Ammon's horn (tissue), 1 donor: ENCODE measurements around the gene GAPDHS.

Experiments
- DNase-seq: peaks from one replicate; pipeline ENCODE4 v3.0.0-alpha.2; 2016; ENCODE audit warnings: low spot score

Gene GAPDHS

DNA sequence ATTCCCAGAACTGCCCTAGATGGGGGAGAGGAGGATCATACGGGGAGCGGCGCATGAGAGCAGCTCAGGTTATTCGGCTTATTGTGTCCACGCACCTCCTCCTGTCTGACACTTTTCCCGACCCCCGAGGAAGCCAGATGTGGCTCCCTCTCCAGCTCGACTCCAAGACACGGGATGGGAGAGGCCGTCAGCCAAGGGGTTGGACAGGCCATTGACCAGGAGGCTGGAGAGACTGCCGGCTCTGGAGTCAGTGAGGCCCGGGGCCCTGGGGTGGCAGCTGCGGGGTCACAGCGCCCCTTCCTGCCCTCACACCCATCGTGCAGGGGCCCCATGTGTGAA is 22.7 kb upstream of the GAPDHS start:
- no peak for DNase-seq

DNA sequence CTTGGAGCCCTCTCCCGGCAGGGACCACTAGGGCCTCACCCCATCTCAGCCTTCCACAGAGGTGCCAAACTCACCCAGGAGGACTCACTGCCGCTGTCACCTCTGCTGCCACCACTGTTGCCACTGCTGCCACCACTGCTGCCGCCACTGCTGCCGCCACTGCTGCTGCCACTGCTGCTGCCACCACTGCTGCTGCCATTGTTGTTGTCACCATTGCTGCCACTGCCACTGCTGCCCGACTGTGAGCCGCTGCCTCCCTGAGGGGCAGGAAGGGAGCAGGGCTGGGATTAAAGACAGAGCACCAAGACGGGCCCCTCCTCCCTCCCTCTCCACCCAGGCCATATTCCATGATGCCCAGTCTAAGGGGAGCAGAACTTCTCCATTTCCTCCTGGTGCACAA is 21.9 kb upstream of the GAPDHS start:
- no peak for DNase-seq

- DNase-seq, result no peak
Observed at GRCh38 chr19:35512831-35513627, 20.2 kb upstream of the GAPDHS start.

DNA sequence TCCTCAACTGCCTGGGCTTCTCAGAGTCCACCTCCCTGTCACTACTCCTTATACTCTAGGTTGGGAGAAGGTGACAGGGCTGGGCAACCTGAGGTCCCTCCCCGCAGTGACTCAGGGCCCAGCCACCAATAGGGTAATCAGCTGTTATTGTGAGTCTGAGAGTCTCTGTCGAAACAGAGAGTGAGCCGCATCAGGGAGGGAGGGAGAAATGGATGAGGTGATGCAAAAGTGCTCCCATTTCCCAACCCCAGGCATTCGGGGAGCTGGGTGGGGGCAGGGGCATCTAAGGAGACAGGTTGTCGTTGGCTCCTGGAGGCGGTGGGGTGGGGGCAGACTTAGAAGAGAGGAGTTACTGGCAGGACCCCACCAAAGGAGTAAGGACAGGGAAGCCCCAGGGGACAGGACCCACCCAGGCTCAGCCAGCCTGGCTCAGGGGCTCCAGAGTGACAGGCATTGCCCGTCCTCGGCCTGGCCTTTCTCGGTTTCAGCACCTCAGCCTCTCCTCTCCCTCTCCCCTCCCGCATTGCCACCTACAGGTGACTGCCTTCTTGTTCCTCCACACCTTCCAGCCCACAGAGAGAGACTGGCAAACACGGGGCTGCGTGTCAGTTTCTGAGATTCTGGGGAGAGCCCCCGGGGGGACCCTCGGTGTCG is 19.5 kb upstream of the GAPDHS start, which contains the start of gene DMKN:
DMKN (minus strand) TSS at position 22 of the 654 bp plus-strand sequence. CDS start 174 bp downstream, outside the sequence.
- DNase-seq, result no peak

- DNase-seq, result no peak
Observed at GRCh38 chr19:35514282-35514809, 18.9 kb upstream of the GAPDHS start.

DNA sequence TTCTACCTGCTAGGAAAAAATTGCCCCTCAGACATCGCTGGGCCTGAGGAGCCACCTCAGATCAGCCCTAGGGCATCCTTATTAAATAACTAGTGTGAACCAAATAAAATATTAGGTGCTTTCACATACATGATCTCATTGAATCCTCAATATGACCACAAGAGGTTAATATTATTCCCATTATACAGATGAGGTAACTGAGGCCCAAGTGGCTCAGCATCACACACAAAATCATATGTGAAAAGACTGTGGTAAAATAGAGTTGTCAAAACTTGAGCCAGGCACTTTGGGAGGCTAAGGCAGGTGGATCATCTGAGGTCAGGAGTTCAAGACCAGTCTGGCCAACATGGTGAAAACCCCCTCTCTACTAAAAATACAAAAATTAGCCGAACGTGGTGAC is 16.9 kb upstream of the GAPDHS start:
- no peak for DNase-seq

GRCh38 chr19:35517342-35517741 is 15.9 kb upstream of the GAPDHS start:
- no peak for DNase-seq

DNA sequence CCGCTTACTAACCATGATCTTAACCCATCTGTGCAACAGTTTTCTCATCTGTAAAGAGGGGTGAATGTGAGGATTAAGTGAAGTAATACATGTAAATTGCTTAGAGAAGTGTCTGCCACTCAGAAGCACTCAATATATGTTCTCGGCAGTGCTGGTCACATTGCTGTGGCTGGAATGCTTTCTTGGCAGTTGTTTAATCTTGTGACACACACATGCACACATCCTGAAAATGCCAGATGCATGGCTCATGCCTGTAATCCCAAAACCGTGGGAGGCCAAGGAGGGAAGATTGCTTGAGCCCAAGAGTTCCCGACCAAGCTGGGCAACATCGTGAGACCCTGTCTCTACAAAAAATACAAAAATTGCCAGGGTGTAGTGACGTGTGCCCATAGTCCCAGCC is 14.9 kb upstream of the GAPDHS start:
- no peak for DNase-seq

DNA sequence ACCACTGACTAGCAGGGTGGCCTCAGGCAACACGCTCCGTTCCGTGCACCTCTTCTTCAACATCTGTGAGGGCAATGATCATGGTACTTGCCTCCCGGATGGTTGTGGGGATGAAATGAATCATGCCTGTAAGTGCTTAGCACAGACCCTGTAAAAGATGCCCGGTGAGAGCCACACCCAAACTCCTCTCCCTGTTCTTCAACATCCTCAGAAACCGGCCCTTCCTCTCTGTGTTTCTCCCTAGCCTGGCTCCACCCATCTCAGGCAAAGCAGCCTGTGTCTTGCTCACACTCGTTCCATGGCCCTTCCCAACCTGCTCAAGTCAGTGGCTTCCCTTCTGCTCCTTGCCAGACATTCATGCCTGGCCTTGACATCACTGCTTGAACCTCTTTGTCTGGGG is 14.0 kb upstream of the GAPDHS start:
- no peak for DNase-seq

DNA sequence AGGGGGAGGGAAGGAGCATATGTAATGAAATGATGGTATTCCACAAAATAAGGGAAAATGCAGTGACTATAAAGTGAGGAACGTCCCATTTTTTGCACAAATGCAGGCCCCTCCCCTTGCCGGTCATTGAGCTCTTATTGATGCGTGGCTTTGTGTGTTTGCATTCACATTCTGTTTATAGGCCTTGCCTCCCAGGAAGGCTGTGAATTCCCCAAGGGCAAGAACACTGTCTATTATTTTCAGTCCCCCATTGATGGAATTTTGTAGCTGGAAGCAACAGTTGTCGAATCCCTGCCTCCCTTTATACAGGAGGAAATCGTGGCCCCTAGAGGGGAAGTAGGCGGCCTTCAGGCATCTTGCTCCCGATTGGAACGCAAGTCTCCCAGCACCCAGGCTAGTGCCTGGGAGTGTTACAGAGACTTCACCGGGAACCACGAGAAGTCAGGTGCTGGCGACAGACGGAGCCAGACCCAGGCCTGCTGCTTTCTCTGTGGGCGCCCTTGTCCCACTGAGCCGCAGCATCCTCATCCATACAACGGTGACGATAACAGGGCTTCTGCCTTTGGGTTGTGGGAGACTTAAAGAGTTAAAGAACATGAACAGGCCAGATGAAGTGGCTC is 12.0 kb upstream of the GAPDHS start:
- no peak for DNase-seq

GRCh38 chr19:35522745-35523327 is 10.4 kb upstream of the GAPDHS start:
- DNase-seq, result no peak

GRCh38 chr19:35524181-35524837 is 8.9 kb upstream of the GAPDHS start:
- no peak for DNase-seq

DNA sequence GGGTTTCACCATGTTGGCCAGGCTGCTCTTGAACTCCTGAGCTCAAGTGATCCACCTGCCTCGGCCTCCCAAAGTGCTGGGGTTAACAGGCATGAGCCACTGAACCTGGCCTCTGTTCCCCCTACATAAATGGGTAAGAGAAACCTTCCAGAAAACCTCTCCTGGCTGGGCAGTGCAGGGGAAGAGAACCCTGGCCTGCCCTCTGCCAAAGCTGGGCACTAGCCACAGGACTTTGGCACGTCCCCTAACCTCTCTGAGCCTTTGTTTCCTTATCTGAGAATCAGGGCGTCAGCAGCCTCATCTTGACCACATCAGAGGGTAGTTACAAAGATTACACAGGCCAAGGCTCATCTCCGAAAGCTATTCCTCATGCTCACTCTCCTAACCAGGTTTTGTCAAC is 7.4 kb upstream of the GAPDHS start:
- DNase-seq, result no peak

DNA sequence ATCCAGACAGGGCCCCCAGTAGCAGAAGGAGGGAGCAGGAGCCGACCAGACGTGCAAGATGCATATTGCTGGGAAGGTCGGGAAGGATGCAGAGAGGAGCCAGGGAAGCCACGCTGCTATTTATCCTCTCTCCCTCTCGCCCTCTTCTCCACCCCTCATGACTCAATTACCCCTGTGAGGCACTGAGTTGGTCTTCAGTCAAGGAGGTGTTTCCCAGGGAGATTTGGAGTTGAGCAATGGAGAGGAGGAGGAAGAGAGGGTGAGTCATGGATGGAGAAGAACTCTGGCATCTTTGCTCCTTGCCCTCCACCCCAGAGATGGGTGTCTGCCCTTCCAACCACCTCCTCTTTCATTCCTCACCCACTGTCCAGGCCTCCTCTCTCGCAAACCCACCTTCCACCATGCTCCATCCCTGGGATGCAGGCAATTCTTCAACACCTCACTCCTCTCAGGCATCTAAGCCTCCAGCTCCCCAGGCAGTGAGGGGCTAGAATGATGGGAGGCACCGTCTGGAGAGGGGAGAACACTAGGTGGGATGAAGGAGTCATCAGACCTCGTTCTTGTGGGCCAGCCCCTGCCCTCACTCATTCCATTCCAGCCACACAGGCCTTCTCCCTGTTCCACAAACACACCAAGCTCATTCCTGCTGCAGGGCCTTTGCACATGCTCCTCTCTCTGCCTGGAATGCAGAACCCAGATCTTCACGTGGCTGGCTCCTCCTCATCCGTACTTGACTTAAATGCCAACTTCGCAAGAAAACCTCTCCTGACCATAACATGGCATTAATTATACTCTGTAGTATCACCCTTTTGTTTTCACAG is 4.8 kb upstream of the GAPDHS start, which contains the start of gene SBSN:
SBSN (minus strand) TSS at position 94 of the 821 bp plus-strand sequence; CDS start at position 64, 30 bp downstream.
- DNase-seq, result no peak

DNA sequence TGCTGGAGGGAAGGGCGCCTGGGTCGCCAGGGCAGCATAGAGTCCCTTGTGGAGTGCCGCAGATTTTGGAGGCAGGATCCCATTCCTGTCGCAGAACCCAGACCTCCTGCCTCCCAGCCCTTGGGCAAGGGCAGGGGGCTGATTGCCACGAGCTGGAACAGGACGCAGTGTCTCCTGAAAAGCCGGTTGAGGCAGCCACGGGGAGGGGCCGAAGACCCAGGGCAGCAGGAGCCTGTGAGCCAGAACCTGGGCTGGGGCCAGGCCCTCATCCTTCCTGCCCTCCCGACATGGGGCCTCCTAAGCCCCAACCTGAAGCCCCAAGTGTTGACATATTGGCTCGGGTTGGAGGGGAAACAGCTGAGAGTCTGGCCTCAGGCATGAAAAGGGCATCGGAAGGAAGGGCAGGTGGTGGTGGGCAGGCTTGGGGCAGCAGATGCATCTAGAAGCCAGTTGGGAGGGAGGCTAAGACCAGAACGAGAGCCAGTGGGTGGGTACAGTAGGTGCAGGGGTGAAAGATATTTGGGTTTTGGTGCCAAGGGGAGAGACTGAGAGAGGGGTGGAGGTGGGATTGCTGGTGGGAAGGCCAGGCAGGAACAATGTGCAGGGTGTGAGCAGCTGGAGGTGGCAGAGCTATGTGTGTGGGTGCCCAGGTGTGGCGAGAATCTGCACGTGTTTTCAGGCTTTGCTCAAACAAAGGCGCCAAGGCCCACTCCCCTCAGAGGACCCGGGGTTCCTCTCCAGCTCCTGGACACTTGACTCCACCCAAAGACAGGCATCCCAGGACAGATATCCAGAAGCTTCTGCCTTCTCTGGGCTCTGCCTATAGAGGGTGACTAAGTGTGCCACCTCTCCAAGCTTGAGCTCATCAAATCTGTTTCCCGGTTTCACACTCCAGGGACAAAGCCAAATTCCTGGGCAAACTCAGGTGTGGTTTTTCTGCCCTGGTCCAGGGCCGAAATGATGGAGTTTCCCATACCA is 3.7 kb upstream of the GAPDHS start:
- no peak for DNase-seq

DNA sequence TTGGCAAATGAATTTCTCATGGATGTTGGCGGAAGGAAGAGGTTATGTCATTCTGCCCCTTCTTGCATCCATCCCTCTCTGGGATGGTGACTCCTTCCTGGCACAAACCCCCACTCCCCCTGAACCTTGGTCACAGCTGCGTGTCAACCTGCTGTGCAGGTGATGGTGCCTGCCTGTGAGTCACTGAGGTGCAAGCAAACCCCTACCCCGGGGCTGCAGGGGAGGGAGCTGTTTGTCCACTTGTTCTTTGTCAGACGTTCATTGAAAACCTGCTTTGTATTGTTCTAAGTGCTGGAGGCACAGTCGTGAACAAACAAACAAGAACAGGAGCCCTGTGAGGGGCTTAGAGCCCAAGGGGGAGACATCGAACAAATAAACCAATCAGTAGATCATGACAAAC is 2.0 kb upstream of the GAPDHS start:
- no peak for DNase-seq

GRCh38 chr19:35533822-35534392 is 651 bp downstream of the GAPDHS start:
- DNase-seq, result no peak

DNA sequence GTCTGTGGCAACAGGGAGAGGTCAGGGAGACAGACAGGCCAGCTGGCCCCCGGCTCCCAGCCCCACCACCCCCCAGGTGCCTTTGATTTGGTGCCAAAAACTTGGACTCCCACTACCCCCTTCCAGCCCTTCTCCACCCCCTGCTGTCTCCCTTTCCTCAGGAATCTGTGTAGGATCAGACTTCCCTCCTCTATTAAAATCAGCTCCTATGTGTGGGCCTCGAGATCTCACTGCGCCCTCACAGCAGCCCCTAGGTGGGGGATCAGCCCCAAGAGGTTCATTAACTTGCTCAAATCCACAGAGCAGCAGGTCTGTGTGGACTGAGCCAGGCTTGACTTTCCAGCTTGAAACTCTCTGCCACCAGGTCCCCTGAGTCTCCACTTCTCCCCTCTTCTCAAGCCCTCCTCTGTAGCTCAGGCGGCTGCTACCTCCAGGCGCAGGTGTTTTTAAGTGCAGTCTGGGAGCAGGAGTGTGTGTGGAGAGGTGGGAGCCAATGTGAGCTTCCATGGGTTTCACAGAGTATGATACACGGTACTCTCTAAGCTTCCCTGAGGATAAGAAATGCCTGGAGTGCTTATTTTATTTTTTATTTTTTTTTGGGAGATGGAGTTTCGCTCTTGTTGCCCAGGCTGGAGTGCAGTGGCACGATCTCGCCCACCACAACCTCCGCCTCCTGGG is 1.7 kb downstream of the GAPDHS start:
- no peak for DNase-seq

GRCh38 chr19:35539314-35539713 is 6.1 kb downstream of the GAPDHS start:
- no peak for DNase-seq
